HL-60 (cell line): ENCODE results near the gene PDZD8.
A peak's percentile ranks its signal among the peaks of the same experiment; 100 is the strongest.

Source experiments
- DNase-seq, 2 experiments: peaks; one replicate each; pipeline ENCODE4 v3.0.0-alpha.2; 2010 to 2020; ENCODE audit warnings: low read depth in 1 of 2, low spot score in 1 of 2
- H3K27ac ChIP-seq: fragments of 250-450 bp; sonication (Bioruptor Pico); replicated peaks from 2 replicates; pipeline ENCODE4 v1.5.1; 2020; ENCODE audit warnings: mild to moderate bottlenecking, moderate library complexity
- H3K27me3 ChIP-seq: fragments of 250-450 bp; sonication (Bioruptor Pico); 2 replicates; pipeline ENCODE4 v1.5.1; 2021; ENCODE audit warnings: mild to moderate bottlenecking, moderate library complexity; ENCODE audit not compliant: insufficient read depth, poor library complexity, severe bottlenecking
- H3K4me3 ChIP-seq: replicated peaks from 2 replicates; pipeline ENCODE4 v1.5.1; 2011; ENCODE audit warnings: mild to moderate bottlenecking, control low read depth, low read length; ENCODE audit not compliant: insufficient read depth
- CTCF ChIP-seq: IDR thresholded peaks from one replicate; pipeline ENCODE4 v1.5.1; 2011; ENCODE audit warnings: low read length, control low read depth, inconsistent platforms; ENCODE audit not compliant: insufficient read depth
- GABPA ChIP-seq: IDR thresholded peaks from 2 replicates; pipeline ENCODE4 v1.6.1; 2012; ENCODE audit warnings: low read depth
- POLR2AphosphoS5 ChIP-seq: IDR thresholded peaks from 2 replicates; pipeline ENCODE4 v1.6.1; 2012; ENCODE audit warnings: low read depth
- REST ChIP-seq: IDR thresholded peaks from 2 replicates; pipeline ENCODE4 v1.6.1; 2012; ENCODE audit warnings: low read depth; ENCODE audit not compliant: insufficient replicate concordance
- SPI1 ChIP-seq: IDR thresholded peaks from 2 replicates; pipeline ENCODE4 v1.6.1; 2012; ENCODE audit warnings: low read depth, mild to moderate bottlenecking, borderline replicate concordance

PDZD8 gene

GRCh38 chr10:117327262-117327661, 48.0 kb downstream of the PDZD8 start:
- DNase-seq: no peak
- TF ChIP-seq POLR2AphosphoS5: no peak
- no peak for TF ChIP-seq GABPA
- Histone ChIP-seq H3K27ac (no peak overlapping the region), H3K4me3 (no peak overlapping the region), H3K27me3 (no peaks in the 10 kb centered on the region)

GRCh38 chr10:117324367-117324766, 50.9 kb downstream of the PDZD8 start:
- no peak overlapping the region for H3K27ac ChIP-seq
- TF ChIP-seq SPI1: no peak
- no peak for TF ChIP-seq REST
- no peak for TF ChIP-seq POLR2AphosphoS5
- no peak for TF ChIP-seq GABPA
- no peak for TF ChIP-seq CTCF
- no peaks in the 10 kb centered on the region for H3K27me3 ChIP-seq
- no peak for DNase-seq
- H3K4me3 ChIP-seq: no peak overlapping the region

GRCh38 chr10:117322260-117322659, 53.0 kb downstream of the PDZD8 start:
- DNase-seq: no peak
- Histone ChIP-seq H3K27ac (no peak overlapping the region), H3K4me3 (no peak overlapping the region), H3K27me3 (no peaks in the 10 kb centered on the region)
- no peak for TF ChIP-seq GABPA
- TF ChIP-seq REST: no peak
- no peak for TF ChIP-seq CTCF
- no peak for TF ChIP-seq SPI1
- no peak for TF ChIP-seq POLR2AphosphoS5

- H3K27me3 ChIP-seq: no peaks in the 10 kb centered on the region
- H3K4me3 ChIP-seq: no peak overlapping the region
- DNase-seq: peak in 1 of 2 experiments; percentile 8
- TF ChIP-seq CTCF (peak; percentile 38), GABPA (no peak)
- H3K27ac ChIP-seq: no peak overlapping the region
These were observed 55.1 kb downstream of the PDZD8 start for GRCh38 chr10:117320050-117320665.
